Fibroblast of skin of left biceps (primary cell): ENCODE results near the gene FASN.

Source experiments
- DNase-seq, 2 experiments: peaks; one replicate each; pipeline ENCODE4 v3.0.0-alpha.2; 2013; ENCODE audit warnings: low read depth in 2 of 2

The FASN gene

GRCh38 chr17:82101767-82102679, 4.0 kb upstream of the FASN start:
- no peak for DNase-seq

- no peak for DNase-seq
These were observed 3.3 kb upstream of the FASN start for GRCh38 chr17:82101301-82101715.

GRCh38 chr17:82100502-82101298, 2.7 kb upstream of the FASN start:
- no peak for DNase-seq

- DNase-seq, result no peak
These were observed 1.1 kb upstream of the FASN start for GRCh38 chr17:82098939-82099763.

DNA sequence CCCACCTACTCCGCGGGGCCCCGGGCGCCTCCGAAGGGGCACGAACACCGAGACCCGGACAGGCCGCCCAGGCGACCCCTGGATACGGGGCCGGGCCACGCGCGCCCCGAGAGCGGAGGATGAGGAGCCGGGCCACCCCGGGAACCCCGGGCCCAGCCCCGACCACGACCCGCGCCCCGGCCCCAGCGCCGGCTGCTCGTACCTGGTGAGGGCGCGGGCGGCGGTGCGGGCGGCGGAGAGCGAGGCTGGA, 192 bp downstream of the FASN start:
- DNase-seq, result no peak

DNA sequence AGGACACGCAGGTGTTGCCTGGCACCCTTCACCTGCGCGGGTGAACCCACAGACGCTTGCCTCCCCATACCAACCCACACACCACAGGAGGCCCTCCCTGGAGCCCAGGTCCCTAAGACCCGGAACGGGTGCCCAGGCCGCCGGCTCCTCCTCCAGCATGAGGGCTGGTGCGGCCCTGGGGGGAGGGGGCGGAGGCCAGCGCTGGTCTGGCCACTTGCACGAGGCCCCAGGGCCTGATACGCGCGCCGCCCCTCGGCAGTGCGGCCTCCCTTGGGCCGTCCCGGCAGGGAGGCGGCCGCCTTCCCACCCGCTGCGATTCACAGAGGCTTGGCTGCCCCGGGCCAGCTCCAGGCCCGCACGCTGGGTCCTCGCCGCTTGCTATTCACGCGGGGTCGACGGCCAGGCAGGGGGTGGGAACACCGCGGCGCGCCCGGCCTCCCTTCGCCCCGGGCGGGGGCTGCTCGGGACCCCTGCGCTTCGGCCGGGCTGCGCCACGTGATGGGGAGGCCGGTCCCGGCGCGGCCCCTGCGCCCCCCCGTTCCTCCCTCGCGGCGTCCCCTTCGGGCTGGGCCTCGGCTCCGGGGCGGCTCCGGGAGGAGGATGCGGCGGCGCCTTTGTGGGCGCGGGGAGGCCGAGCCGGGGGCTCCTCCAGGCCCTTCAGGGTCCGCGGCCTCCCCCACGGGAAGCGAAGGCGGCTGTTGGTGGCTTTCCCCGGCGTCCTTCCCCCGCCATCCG, 685 bp downstream of the FASN start:
- DNase-seq, result no peak

DNA sequence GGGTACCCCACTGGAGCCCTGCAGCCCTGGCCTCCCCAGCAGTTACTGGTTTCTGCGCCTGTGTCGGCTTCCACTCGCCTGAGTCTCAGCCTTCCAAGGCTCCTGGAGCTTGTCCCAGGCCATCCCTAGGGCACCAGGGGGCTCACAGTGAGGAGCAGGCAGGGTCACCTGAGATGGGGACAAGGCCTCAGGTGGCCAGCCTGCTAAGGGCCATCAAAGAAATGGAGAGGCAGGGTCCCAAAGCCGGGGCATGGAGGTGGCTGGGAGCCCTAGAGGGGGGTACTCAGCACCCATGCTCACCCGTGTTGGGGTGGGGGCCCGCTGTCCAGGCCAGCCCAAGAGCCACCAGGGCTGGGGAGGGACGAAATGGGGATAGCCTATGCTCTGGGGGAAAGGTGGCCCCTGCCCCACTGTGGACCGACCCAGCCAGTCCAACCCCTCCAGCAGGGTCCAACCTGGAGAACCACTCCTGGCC, 1.3 kb downstream of the FASN start:
- no peak for DNase-seq

GRCh38 chr17:82095777-82096708, 2.0 kb downstream of the FASN start:
- no peak for DNase-seq

- DNase-seq, result no peak
These were observed 2.9 kb downstream of the FASN start for GRCh38 chr17:82094931-82095776.

DNA sequence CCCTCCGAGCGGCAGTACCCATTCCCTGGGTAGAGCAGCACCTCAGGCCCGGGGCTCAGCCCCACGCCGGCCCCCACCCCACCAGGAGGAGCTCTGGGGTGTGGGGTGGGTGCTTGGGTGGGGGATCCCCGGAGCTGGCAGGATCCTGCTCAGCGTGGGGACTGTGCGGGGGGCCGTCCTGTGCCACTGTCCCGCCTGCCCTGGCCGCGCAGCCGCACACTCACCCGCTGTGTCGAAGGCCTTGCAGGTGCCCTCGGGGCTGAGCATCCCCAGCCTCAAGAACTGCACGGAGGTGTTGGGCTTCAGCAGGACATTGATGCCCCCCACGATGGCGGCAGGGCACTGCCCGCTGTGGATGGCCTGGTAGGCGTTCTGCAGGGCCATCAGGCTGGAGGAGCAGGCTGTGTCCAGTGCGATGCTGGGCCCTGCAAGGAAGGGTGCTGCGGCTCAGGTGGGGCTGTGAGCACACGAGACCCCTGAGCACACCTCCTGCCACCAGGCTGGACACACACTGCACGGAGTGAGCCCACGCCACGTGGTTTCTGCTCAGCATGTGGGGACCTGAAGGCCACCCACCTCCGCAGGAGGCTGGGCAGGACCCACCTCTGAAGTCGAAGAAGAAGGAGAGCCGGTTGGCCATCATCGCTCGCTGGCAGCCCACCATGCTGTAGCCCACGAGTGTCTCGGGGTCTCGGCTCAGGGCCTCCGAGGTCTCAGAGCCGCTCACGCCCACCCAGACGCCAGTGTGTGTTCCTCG, 4.9 kb downstream of the FASN start:
- no peak for DNase-seq

DNA sequence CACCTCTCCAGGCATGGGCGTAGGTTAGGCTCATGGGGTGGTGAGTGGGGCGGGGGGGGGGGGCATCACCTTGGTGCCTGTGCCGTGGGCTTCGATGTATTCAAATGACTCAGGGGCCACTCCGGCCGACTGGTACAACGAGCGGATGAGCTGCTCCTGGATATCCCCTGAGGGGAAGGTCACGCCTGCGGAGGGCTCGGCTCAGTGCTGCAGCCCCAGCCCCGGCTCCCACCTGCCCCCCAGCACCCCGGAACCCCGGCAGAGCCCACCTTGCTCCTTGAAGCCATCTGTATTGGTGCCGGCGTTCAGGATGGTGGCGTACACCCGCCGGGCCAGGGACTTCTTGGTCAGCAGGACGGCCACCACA, 5.4 kb downstream of the FASN start:
- no peak for DNase-seq

DNA sequence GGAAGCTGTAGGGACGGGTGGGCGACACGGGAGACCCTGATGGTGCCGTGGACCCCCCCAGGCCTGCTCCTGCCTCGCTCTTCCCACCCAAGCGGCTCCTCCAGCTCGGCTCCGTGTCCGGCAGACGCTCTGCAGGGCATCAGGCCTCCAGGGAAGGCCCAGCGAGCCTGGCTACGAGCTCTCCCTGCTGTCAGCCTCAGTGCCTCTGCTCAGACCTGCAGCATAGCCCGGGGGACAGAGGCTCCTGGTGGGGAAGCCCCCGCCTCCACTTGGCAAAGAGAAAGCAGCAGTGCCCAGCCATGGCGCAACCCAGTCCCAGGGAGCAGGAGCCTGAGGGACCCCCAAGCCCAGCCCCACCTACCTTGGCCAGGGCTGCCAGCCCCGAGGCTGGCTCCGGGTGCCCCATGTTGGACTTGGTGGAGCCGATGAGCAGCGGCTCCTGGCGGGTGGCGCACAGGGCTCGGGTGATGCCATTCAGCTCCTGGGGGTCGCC, 5.9 kb downstream of the FASN start:
- no peak for DNase-seq

GRCh38 chr17:82091264-82092066, 6.6 kb downstream of the FASN start:
- DNase-seq, result no peak

DNA sequence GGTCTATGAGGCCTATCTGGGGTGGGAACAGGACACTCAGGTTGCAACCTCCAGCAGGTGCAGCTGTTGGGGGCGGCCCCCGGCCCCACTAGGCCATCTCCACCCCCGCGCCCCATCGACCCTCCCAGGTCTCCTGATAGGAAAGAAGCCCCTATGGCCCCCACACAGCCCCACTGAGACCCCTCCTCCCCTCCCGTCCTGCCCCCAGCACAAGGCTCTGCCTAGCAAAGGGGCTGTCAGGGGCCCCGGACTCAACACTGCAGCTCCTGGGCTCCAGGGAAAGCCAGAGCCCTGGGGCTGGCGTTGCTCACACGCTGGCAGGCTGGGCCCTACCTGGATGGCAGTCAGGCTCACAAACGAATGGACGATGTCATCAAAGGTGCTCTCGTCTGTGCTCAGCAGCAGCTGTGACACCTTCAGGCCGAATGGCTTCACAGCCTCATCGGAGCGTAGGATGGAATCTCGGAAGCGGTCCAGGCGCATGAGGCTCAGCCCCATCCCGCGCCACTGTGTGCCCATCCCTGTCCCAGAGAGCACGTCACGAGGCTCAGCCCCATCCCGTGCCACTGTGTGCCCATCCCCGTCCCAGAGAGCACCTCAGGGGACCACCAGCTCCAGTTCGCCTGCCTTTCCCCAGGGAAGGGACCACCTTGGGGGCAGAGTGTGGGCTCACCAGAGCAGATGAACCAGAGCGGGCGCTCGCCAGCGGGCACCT, 7.3 kb downstream of the FASN start:
- DNase-seq, result no peak

GRCh38 chr17:82089723-82090548, 8.1 kb downstream of the FASN start:
- DNase-seq, result no peak
